ENCODE data around the gene GOLIM4. TPM values are rescaled to one million over a fixed set of nuclear protein-coding genes. Genes with fewer than 3 reads are reported as not detected.

The GOLIM4 gene
- total and polyA plus RNA-seq, 2 of the 13 experiments (the other 11 are each of a cell fraction or from before 2014, with no cell fraction given): 10.9 to 47.7 TPM

- TF ChIP-seq NONO (IDR thresholded peaks at IDR 0.05) (no peak), NONO (CRISPR knock-in tag; conservative IDR thresholded peaks at IDR 0.05) (peak; percentile 86), FOXA1 (IDR thresholded peaks at IDR 0.05) (no peak), FOXA1 (CRISPR knock-in tag; IDR thresholded peaks at IDR 0.05) (peak; percentile 40; the same call in 1 of the 2 replicates), ZFP36L2 (CRISPR knock-in tag; IDR thresholded peaks at IDR 0.05) (no peak), MZF1 (CRISPR knock-in tag; IDR thresholded peaks at IDR 0.05; ENCODE audit: borderline replicate concordance) (no peak), ZNF441 (CRISPR knock-in tag; IDR thresholded peaks at IDR 0.05; ENCODE audit: borderline replicate concordance) (peak; percentile 49; the same call in 1 of the 2 replicates), ZNF30 (CRISPR knock-in tag; IDR thresholded peaks at IDR 0.05) (peak; percentile 93), ZNF484 (CRISPR knock-in tag; IDR thresholded peaks at IDR 0.05; ENCODE audit: borderline replicate concordance, low read depth) (no peak), SUZ12 (IDR thresholded peaks at IDR 0.05; ENCODE audit: low read depth, low read length) (no peak), ZMAT5 (CRISPR knock-in tag; IDR thresholded peaks at IDR 0.05; ENCODE audit: borderline replicate concordance, low read depth) (no peak), ZKSCAN8 (CRISPR knock-in tag; IDR thresholded peaks at IDR 0.05; ENCODE audit: borderline replicate concordance) (no peak), TFDP1 (CRISPR knock-in tag; IDR thresholded peaks at IDR 0.05; ENCODE audit: borderline replicate concordance) (peak; percentile 89), CHCHD3 (CRISPR knock-in tag; IDR thresholded peaks at IDR 0.05) (peak; percentile 21; the same call in 1 of the 2 replicates), ZNF142 (CRISPR knock-in tag; IDR thresholded peaks at IDR 0.05) (no peak), TCF12 (IDR thresholded peaks at IDR 0.05) (no peak), TCF12 (CRISPR knock-in tag; IDR thresholded peaks at IDR 0.05) (no peak), YY1 (IDR thresholded peaks at IDR 0.05; ENCODE audit: insufficient read depth, insufficient replicate concordance, low read depth, low read length) (peak; percentile 25)
- TF ChIP-seq, protein P1, sequence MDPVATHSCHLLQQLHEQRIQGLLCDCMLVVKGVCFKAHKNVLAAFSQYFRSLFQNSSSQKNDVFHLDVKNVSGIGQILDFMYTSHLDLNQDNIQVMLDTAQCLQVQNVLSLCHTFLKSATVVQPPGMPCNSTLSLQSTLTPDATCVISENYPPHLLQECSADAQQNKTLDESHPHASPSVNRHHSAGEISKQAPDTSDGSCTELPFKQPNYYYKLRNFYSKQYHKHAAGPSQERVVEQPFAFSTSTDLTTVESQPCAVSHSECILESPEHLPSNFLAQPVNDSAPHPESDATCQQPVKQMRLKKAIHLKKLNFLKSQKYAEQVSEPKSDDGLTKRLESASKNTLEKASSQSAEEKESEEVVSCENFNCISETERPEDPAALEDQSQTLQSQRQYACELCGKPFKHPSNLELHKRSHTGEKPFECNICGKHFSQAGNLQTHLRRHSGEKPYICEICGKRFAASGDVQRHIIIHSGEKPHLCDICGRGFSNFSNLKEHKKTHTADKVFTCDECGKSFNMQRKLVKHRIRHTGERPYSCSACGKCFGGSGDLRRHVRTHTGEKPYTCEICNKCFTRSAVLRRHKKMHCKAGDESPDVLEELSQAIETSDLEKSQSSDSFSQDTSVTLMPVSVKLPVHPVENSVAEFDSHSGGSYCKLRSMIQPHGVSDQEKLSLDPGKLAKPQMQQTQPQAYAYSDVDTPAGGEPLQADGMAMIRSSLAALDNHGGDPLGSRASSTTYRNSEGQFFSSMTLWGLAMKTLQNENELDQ (CRISPR knock-in tag; IDR thresholded peaks at IDR 0.05; ENCODE audit: borderline replicate concordance): no peak
- TF ChIP-seq, protein P2, sequence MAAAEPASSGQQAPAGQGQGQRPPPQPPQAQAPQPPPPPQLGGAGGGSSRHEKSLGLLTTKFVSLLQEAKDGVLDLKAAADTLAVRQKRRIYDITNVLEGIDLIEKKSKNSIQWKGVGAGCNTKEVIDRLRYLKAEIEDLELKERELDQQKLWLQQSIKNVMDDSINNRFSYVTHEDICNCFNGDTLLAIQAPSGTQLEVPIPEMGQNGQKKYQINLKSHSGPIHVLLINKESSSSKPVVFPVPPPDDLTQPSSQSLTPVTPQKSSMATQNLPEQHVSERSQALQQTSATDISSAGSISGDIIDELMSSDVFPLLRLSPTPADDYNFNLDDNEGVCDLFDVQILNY (CRISPR knock-in tag; conservative IDR thresholded peaks at IDR 0.05): no peak
Measured at GRCh38 chr3:168095611-168096209, at the start of gene GOLIM4 (continued).

Measured in HepG2 (cell line).